T-helper 22 cell (primary cell): ENCODE results near the gene ANKRD6.

ENCODE experiments used
- DNase-seq: peaks from one replicate; pipeline ENCODE4 v3.0.0-alpha.2; 2020; ENCODE audit warnings: low read depth

The ANKRD6 gene

DNA sequence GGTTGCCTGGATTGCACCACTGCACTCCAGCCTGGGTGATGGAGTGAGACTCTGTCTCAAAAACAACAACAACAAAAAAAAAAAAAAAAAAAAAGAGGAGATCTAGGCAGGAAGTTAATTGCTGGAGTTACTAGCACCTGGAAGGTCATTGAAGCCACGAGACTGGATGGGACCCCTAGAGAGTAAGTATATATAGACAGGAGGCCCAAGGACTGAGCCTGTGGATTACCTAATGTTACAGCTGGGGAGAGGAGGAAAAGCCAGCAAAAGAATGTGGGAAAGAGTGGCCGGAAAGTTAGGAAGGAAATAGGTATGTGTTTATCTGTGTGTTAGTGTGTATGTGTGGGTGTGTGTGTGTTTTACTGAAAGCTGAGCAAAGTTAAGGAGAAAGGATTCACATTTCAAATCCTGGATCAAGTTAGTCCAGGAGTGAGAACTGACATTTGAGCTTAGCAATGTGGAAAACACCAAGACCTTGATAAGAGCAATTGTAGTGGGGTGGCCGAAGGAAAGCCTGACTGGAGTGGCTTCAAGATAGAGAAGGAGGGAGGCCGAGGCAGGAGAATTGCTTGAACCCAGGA, 38.4 kb downstream of the ANKRD6 start:
- no peak for DNase-seq

DNA sequence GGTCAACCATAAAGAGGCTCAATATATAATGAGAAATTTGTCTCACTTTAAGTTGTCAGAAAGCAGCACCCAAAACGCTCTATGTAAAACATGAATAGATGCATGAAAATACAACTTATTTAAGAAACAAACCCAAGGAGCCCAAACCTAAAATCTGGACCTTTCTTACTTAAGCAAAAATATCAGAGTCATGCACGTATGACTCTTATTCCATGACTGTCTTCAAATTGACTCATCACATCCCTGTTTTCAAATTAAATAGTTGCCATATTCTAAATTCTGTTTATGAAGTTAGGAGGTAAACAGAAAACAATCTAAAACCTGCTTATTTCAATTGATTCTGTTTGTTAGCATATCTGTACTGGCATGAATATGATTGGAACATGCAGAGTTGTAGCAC, 42.1 kb downstream of the ANKRD6 start:
- DNase-seq = no peak

DNA sequence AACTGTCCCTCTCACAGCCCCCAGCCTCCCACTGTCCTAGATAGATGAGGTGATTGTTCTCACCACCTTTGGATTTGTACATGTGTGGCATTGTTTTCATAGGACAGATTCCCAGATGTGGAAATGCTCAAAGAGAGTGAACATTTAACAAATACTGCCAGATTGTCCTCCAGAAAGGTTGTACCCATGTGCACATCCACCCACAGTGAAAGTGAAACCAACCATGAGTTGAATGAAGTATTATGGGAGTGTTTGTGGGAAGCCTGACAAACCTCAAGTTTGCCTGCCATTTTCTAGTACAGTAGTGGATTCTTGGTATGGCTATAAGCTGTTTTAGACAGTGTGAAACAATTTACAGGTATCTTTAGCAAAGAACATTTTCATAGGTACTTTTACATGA, 42.7 kb downstream of the ANKRD6 start:
- DNase-seq = no peak

DNA sequence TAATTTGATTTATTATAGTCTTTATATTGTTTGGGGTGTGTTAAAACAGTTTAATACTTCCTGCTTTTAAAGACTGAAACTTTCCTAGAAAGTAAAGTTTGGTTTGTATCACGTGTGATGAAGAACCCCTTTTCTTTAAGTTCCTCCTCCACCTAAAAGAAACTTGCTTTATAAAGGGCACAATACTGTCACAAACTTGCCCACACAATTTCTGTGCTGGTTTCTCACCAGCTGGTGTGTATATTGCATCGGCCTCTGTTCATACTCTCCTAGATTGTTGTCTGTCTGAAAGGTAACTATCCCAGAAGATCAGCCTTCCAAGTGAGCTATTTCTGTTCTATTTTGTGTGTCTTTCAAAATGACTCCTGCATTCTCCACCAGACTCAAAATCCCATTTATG, 46.9 kb downstream of the ANKRD6 start:
- no peak for DNase-seq

DNA sequence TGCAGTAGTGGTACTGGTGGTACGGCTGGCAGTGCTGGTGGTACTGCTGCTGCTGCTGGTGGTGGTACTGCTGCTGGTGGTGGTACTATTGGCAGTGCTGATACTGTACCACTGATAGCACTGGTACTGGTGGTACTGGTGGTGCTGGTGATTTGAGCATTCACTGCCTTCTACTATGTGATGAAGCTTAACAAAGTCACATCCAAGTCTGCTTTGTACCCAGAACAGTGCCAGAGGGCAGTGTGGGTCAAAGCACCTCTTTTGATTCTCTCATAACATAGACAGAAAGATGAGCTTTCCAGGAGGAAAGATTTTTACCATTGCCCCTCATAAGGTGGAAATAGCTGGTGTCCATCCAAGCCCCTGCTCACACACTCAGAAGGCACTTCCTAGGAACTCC, 48.7 kb downstream of the ANKRD6 start:
- DNase-seq = no peak

DNA sequence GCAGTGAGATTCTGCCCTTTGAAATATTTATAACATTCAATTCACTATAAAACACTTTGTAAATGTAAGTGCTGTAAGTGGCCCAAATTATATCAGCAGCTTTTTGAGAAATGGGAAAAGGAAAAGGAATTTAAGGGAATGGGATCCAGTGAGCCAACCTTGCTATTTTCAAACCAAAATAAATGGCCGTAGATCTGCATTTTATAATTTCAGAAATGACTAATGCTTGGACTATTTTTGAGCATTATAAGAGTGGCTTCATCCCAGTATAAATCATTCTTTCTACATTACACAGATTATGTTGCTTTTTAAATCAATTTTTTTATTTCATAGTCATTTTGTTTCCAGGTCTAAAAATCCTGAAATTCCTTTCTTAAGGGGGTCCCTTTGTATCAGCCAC, 49.2 kb downstream of the ANKRD6 start:
- no peak for DNase-seq

DNA sequence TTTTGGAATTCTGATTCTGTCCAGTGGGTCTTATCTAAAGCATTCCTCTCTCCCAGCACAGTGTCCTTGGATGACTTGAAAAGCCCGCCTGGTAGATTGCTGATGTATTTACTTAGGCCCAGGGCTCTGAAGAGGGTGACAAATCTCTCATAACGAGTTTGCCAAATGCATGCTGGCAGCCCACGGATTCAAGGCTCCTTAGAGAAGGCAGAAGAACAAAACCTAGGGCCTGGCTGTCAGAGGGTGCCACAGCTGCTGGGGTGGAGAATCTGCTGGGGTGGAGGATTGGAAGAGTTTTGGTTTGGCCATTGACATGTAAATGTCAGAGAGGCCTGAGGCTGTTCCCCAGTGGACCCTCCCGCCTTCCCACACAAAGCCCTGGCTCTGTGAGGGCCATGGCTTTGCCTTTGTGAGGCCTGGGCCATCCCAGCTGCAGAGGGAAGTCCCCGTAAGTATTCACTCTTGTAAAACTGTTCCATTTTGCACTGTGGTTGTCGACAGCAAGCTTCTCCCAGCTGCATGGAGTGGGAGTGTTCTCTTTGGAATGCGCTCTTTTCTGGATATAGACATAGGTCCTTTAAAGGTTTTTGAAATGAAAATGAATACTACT, 50.3 kb downstream of the ANKRD6 start:
- DNase-seq = no peak

DNA sequence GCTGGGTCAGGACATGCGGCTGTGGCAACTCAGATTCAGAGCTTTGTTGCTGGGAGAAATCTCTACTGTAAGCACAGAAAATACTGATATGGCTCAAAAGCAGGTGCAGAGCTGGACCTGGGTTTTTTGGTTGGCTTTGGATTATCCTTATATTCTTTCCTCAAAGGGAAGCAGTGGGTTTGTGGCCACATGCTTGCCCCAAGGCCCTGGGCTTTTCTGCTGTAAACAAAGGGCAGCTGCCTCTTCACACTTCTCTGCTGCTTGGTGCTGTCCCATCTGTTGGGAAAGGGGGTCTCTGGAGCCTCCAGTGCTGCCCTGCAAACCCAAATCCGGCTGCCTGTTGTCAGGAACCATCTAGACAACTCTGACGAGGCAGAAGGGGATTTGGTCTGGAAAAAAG, 52.4 kb downstream of the ANKRD6 start:
- no peak for DNase-seq

DNA sequence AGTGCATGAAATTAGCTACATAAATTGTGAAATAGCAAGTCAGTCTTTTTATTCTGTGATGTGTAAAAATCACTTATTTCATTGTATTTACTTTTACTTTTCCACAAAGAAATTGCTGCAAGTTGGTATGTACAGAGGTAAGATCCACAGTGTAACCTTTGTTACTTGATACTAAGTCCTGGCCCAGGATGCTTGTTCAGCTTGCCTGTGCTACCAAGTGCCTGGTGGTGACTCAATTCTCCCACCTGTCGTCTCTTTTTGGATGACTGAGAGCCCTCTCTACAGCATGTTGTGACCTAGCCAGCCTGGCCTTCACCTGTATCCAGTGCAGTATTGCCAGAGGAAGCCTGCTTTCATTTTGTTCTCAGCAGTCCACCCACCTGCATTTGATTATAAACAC, 54.9 kb downstream of the ANKRD6 start:
- DNase-seq = no peak

DNA sequence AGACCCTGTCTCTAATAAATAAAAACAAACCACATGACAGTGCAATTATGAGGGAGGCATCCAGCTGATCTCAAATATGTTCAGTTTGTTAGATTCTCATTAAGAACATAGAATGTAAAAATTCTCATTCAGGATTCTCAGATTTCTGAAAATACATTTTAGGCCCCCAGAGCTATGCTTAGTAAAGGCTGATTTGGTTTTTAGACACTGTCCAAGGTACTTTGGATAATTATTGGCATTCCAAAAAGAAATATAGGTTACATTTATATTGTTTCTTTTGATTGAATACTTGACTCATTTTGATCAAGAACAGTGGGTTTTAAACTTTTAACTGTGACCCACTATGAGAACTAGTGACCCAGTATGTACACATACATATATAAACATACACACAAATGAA, 55.5 kb downstream of the ANKRD6 start:
- DNase-seq = no peak

DNA sequence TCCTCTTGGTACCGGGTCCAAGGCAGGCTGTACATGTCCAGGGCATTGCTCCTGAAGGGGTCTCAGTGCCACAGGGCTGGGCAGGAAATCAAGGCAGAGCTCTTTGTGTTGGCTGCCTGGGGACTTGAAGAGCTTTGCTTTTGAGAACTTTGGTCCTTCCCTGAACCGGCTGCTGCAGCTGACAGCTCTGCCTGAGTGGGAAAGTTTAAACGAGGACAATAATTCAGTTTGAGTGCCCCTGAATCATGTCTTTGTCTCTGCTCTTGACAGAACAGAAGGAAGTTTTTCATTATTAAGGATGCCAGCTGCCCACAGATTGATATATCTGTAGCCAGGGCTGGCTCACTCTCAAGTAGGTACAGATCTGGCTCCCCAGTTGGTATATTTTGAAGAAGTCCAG, 56.1 kb downstream of the ANKRD6 start:
- no peak for DNase-seq

DNA sequence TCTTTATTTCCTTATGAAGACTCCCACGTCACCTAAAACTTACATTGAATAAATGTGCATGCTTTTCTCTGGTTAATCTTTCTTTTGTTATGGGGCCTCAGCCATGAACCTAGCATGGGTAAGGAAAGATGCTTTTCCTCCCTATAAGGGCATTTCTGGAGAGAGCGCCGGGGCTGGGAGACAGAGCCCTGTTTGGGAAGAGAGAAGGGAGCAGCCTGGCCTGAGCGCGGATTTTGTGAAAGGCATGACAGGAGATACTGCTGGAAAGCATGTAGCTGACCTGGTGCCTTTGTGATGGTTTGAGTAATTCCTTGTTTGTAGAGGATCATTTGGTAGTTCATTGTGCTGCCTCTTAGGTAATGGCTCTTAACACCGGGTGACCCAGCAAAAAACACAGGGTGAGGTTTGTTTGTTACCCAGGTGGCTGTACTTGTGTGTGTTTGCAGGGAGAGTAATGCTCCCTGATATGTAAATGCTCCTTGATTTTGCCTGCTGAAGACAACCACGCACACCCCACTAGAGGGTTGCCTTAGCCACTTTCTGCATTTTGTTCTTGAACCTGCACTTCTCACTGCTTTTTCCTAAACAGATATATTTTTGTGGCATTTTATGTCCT, 59.2 kb downstream of the ANKRD6 start:
- DNase-seq = no peak

DNA sequence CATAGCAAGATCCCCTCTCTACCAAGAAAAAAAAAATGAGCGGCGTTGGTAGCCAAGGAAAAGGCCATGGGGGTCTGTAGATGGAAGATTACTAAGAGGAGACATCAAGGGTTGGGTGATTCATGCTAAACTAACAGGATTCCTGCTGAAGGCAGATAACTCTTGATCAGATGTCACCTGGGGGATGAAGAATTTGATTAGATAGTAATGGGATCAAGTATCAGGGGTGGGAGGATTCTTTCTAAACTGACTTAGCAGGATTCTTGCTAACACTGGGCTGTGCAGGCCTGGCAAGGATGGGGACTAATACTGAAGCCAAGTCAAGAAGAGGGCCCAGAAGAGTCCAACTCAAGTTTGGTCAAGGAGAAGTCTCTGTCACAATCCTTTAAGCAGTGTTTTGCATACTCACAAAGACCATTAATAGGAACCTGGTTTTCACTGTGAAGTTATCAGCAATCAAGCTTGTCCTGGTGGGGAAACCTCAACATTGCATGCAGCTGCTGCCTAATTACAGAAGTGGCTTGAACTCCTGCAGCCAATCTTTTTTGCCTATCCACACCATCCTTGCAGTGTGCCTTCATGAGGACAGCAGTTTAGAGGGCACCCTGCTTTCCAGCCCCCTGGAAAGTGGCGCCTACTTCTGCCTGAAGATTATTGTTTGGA, 61.3 kb downstream of the ANKRD6 start:
- DNase-seq = no peak

DNA sequence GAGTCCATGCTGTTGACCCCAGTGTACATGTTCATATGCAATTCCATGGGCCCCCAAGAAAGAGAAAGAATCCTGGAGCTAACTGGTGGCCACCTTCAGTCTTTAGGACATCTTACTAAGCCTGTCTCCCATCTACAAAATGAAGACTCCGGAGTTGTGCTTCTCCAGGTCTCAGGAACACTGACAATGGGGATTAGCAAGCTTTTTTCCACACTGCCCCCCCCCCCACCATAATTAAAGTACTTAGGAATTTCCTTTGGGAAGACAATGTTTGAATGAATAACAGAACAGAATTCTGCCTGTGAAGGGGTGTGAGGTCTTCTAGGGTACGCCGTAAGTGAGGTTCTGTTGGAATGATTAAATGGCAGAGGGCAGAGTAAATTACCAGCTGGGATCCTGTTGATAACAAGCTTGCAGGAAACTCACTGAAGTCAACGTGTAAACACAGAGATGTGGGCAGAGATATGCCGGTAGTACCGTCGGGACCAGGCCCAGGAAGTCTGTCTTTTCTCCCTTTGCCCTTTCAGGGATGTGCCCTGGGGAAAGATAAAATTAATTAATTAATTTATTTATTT, 63.1 kb downstream of the ANKRD6 start:
- no peak for DNase-seq

DNA sequence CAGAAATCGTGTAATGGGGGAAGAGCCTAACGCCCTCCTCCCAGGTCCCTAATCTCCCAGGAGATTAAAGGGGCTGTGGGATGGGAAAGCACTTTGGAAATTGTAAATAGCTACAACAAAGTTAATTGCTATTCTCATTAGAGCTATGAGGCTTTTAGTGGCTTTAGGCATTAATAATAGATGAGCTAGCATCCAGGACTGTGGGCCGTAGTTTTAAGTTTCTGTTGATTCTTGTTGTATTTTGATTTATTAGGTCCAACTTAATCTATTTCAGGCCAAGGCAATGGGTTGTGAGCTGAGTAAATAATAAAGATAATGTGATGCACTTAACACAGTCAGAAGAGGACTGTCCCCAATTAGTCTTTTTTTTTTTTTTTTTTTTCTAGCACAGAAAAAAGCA, 67.7 kb downstream of the ANKRD6 start:
- DNase-seq = no peak

DNA sequence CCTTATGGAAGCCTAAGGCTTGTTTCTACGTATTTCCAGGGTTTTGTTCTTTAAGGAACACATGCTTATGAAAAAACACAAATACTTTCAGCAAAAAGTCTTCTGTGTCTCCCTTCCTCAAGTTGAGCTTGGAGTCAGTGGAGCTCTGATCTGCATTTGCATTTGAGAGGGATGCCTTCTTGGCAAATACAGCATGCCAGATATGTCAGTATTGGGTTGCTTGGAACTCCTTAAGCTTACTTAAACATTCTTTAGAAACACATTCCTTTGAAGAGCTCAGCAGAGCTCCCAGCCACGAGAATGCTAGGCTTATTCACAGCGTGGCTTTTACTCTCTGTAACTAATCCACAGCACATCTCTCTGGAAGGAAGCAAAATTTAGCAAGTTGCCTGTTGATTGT, 68.3 kb downstream of the ANKRD6 start:
- no peak for DNase-seq

DNA sequence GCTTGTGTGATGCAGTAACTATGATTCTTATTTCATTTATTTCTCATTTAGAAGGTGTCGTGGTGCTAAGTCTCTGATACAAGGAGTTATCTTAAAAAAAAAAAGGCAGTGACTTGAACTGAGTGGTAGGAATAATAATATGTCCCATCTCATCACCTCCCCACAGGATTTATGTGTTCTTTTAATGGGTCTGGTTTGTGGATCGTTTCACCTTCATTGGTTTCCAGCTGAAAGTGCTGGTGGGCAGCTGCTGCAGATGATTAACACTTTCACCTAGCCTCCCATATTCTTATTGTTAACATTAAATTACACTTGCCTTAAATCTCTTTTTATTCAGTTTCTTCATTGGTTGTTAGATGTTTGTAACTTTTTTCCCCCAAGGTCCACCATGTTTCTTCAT, 68.8 kb downstream of the ANKRD6 start:
- no peak for DNase-seq

DNA sequence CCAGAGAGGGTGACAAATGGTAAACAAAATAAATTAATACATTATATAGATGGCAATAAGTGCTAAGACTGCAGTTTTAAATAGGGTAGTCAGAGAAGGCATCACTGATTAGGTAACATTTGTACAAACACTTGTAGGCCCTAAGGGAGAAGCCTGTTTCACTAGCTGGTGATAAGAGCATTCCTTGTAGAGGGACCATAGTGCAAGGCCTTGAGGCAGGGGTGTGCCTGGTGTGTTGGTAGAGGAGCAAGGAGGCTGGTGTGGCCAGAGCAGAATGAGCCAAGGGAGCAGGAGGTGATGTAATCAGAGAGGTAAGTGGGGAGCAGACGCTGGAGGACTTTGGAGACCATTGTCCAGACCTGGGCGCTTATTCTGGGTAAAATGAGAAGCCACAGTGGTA, 70.7 kb downstream of the ANKRD6 start:
- DNase-seq = no peak

DNA sequence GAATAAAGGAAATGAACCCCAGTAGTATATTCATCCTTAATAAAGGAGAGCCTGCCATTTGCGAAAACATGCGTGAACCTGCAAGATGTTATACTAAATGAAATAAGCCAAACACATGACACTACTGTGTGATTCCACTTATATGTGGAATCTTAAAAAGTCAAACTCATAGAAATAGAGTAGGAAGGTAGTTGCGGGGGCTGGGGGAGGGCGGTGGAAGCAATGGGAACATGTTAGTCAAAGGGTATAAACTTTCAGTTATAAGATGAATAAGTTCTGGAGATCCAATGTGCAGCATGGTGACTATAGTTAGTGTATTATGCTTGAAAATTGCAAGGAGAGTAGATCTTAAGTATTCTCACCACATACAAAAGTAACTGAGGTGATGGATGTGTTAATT, 72.9 kb downstream of the ANKRD6 start:
- DNase-seq = no peak

DNA sequence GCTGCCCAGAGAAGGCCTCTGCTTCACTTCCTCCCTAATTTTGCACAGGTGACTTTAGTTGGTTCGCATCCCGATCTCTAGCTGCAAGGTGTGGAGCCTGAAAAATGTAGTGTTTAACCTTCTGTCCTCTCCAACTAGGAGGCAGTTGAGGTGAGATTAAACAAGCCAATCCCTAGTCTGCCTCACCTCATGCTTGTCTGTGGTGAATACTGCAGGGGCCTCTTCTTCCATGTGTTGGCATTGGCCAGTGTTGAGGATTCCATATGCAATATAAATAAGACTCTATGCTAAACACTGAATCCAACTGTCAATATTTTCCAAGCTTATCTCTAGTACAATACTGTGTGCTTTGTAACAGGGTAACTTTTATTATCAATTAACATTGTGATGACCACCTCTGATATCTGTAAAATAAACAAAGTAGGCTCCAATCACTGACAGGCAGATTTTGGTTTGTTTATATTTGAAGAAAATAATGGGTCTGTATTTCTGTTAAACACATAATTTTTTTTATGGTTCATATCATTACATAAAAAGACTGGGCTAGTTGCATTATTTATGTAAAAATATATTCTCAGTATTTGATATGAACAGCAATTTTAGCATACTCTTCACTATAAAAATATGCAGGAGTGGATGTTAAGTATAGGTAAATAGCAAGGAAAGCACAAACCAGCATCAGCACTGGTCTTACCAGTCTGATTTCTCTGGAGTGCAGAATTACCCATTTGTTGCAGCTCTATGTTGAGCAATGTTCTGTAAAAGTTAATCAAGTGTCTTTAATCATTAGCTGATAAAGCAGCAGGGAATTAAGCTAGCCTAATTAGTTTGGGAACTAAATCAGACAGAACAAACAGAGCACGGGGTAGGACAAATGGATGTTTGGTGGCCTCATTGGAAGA, 74.0 kb downstream of the ANKRD6 start:
- no peak for DNase-seq

DNA sequence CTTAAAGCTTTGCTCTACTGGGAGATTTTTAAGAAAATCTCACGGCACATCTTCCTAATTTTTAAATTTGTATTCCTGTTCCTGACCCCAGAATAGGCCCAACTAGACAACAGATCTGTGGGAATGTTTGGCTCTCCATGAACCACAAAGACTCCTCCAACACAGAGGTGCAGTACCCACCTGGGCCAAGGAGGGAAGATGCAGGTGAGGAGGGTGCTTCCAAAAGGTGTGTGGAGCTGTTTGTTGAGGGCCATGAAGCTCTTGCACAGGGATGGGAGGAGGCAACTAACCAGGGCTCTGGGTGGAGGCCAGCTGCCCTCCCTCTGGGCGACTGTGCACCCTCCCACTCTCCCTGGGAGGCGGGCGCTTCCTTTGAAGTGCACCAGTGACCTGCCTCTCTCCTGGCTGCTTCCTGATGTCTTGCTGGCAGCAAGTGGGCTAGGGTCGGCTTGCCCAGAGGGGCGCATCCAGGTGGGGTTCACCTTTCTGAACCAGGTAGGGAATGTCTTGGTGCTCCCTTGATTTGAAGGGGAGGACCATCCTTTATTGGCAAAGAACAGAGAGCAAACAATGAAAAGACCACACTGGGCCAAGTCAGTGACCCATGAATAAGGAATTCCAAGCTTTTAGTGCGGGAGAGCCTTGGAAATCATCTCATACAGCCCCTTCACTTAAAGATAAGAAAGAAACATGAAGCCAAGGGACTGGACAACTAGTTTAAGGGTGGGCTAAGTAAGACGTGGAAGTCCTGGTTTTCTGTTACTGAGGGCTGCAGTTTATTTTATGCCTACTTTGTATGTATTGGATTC, 76.0 kb downstream of the ANKRD6 start:
- no peak for DNase-seq
